ENCODE data around the gene KIAA1671. TPM values are rescaled to one million over a fixed set of nuclear protein-coding genes. Genes with fewer than 3 reads are reported as not detected.

KIAA1671 gene
- total RNA-seq, 2 donors from 2014 or later: 16.8 to 21.7 TPM

- Histone ChIP-seq H3K4me1 (peaks cover 0 to 57% of the 10 kb centered on the region in 2 donors), H3K27ac (peak overlapping the region in 1 of 2 donors; percentile 50), H3K4me3 (no peak overlapping the region), H3K27me3 (no peaks in the 10 kb centered on the region), H3K9me3 (no peaks in the 10 kb centered on the region), H3K36me3 (no peaks in the 10 kb centered on the region)
- DNase-seq (ENCODE audit: low spot score): no peak
- no peak for TF ChIP-seq CTCF (IDR thresholded peaks at IDR 0.05)
These were observed 11.9 kb downstream of the KIAA1671 start for GRCh38 chr22:24964441-24964840.

GRCh38 chr22:24965822-24966626, 13.5 kb downstream of the KIAA1671 start:
- Histone ChIP-seq H3K27ac (peak overlapping the region; percentile 39 to 64), H3K4me3 (no peak overlapping the region), H3K9me3 (no peaks in the 10 kb centered on the region), H3K4me1 (peaks cover 0 to 73% of the 10 kb centered on the region in 2 donors), H3K36me3 (no peaks in the 10 kb centered on the region), H3K27me3 (no peaks in the 10 kb centered on the region)
- no peak for DNase-seq (ENCODE audit: low spot score)
- TF ChIP-seq CTCF (IDR thresholded peaks at IDR 0.05): no peak

GRCh38 chr22:24968066-24968561, 15.6 kb downstream of the KIAA1671 start:
- DNase-seq (ENCODE audit: low spot score): no peak
- Histone ChIP-seq H3K9me3 (no peaks in the 10 kb centered on the region), H3K4me3 (no peak overlapping the region), H3K4me1 (peaks cover 0 to 66% of the 10 kb centered on the region in 2 donors), H3K27ac (peak overlapping the region; percentile 42 to 89), H3K27me3 (no peaks in the 10 kb centered on the region), H3K36me3 (no peaks in the 10 kb centered on the region)
- TF ChIP-seq CTCF (IDR thresholded peaks at IDR 0.05): no peak

GRCh38 chr22:24969560-24970301, 17.2 kb downstream of the KIAA1671 start:
- DNase-seq (ENCODE audit: low spot score): peak; percentile 89
- Histone ChIP-seq H3K4me3 (no peak overlapping the region), H3K9me3 (no peaks in the 10 kb centered on the region), H3K36me3 (no peaks in the 10 kb centered on the region), H3K27me3 (no peaks in the 10 kb centered on the region), H3K4me1 (peaks cover 0 to 57% of the 10 kb centered on the region in 2 donors), H3K27ac (peak overlapping the region; percentile 79 to 89)
- no peak for TF ChIP-seq CTCF (IDR thresholded peaks at IDR 0.05)

- peaks cover 0 to 64% of the 10 kb centered on the region in 2 donors for H3K4me1 ChIP-seq
These were observed 19.9 kb downstream of the KIAA1671 start for GRCh38 chr22:24972369-24972768.

More at GRCh38 chr22:24972369-24972768, 19.9 kb downstream of the KIAA1671 start:
- H3K36me3 ChIP-seq: no peaks in the 10 kb centered on the region
- DNase-seq (ENCODE audit: low spot score): no peak
- TF ChIP-seq CTCF (IDR thresholded peaks at IDR 0.05): no peak
- H3K27me3 ChIP-seq: no peaks in the 10 kb centered on the region
- no peak overlapping the region for H3K27ac ChIP-seq
- no peak overlapping the region for H3K4me3 ChIP-seq
- no peaks in the 10 kb centered on the region for H3K9me3 ChIP-seq
